Fibroblast of villous mesenchyme (primary cell): ENCODE data around the gene TFF2. TPM values are rescaled to one million over a fixed set of nuclear protein-coding genes. Genes with fewer than 3 reads are reported as not detected.

Experiments
- DNase-seq: peaks from one replicate; pipeline ENCODE4 v3.0.0-alpha.2; 2010; ENCODE audit warnings: low read depth
- H3K4me3 ChIP-seq: 2 replicates; pipeline ENCODE4 v1.5.1; 2011; ENCODE audit warnings: low read depth, mild to moderate bottlenecking, low read length
- CTCF ChIP-seq: IDR thresholded peaks from 2 replicates; pipeline ENCODE4 v1.5.1; 2012; ENCODE audit warnings: low read depth, mild to moderate bottlenecking, low read length; ENCODE audit not compliant: insufficient read depth
- total RNA-seq: library from RNA; depleted of rRNA; stranded (reverse); fragments of >200 nt; gene quantifications from 2 replicates; pipeline ENCODE4 v1.2.3, GENCODE V29; 2012

The TFF2 gene
- total RNA-seq, 1 donor = not detected

GRCh38 chr21:42316891-42317290, 33.9 kb downstream of the TFF2 start:
- DNase-seq = no peak
- no peak overlapping the region for H3K4me3 ChIP-seq
- TF ChIP-seq CTCF = no peak

DNA sequence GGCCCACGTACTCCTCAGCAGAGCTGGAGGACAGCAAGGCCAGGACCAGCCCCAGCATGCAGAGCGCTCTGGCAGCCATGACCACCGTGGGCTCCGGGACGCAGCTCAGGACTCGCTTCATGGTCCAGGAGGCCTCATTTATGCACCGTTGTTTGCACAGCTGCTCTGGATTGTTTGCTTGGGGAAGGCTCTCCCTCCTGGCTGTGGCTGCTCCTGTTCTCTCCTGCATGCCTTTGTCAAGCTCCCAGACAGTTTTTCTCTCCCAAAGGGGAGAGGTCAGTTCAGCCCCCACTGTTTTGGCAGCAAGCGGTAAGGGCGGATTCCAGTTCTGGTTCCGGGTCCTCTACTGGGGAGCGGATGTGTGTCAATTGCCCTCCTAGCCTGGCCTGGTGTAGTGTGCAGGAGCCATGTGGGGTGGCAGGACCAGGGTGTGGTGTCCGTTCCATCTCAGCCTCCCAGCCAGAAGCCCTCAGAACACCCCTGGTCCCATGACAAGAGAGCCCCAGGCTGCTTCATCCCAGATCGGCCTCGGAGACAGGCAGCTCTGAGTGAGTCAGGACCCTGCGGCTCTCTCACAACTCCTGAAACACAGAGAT, 35.4 kb downstream of the TFF2 start, which contains the start of gene TFF3:
Gene TFF3 (minus strand): TSS at position 114 of the 596 bp plus-strand sequence. CDS start 35 bp downstream, at position 79.
- H3K4me3 ChIP-seq = no peak within 1 kb of the TSS
- TF ChIP-seq CTCF = no peak
- DNase-seq = no peak

DNA sequence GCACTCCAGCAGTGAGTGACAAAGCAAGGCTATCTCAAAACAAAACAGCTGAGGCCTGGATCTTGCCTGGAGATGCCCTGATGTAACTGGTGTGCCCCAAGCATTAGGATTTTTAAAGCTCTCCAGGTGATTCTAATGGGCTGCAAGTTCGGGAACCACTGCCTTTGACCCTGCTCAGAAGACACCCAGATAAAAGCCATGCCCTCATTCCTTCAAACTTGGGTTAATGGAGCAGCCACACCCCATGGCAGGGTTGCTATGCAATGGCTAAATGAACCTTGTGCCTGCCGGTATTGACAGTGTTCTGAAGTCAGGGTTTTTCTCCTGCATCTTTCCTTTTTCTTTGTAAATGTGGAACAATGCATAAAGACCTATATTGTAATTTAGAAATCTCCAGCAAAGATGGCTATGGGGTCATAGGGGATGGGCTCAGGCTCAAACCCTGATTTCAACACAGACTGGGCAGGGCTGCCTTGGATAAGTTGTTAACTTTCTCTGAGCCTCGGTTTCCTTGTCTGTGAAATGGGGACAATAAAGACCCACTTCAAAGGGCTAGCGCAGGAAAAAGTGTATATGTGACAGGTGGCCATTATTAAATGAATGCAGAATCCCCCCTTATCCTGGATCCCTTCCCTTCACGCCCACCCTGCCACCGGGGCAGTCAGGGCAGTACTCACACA, 36.0 kb downstream of the TFF2 start:
- no peak overlapping the region for H3K4me3 ChIP-seq
- DNase-seq = no peak
- no peak for TF ChIP-seq CTCF

DNA sequence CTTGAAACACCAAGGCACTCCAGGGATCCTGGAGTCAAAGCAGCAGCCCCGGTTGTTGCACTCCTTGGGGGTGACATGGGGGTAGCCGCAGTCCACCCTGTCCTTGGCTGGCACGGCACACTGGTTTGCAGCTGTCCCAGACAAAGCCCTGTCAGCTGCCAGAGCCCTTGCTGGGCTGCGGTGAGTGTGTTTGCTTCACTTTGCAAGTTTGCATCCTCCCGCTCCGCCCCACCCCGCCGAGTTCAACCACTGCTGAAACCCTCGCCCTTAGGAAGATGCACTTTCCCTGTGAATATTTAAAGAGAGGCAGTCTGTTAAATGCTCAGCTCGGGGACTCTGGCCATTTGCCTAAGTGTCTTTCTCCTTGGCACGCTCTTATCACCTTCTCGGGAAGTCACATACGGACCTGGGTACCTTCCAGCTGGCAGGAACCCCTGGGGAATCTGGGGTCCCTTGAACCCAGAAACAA, 37.3 kb downstream of the TFF2 start:
- H3K4me3 ChIP-seq = no peak overlapping the region
- no peak for TF ChIP-seq CTCF
- DNase-seq = no peak

DNA sequence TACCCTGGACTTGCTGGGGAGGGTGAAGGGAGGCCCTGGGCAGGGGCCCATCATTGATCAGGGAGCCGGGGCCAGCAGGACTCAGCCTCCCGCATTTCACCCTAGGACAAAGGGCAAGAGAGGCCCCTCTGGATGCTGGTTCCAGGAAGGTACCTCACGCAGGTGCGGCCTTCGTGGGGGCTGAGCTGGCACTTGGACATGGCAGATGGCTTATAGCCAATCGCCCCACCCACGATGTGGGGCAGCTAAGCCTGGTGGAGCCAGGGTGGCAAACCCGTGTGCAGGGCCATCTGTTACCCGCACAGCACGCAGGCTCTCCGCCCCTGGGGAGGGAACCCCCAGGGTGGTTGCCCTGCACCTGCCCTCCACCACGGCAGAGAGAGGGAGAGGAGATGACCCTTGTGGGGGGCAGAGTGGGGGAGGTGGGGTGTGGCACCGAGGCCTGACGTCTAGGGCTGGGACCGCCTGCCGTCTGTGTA, 38.1 kb downstream of the TFF2 start:
- no peak overlapping the region for H3K4me3 ChIP-seq
- no peak for DNase-seq
- no peak for TF ChIP-seq CTCF

GRCh38 chr21:42311816-42312625, 38.8 kb downstream of the TFF2 start:
- TF ChIP-seq CTCF = no peak
- H3K4me3 ChIP-seq = no peak overlapping the region
- no peak for DNase-seq
